HEK293 (cell line): ENCODE data around the gene NMNAT1.

Experiments
- GLIS1 ChIP-seq: fragments of 450-650 bp; formaldehyde crosslinking; IDR thresholded peaks from 2 replicates; pipeline ENCODE4 v1.5.1; 2016; ENCODE audit warnings: missing biosample characterization, missing genetic modification characterization
- KLF1 ChIP-seq: fragments of 450-650 bp; formaldehyde crosslinking; IDR thresholded peaks from 2 replicates; pipeline ENCODE4 v1.5.1; 2016; ENCODE audit warnings: missing biosample characterization, missing genetic modification characterization
- MEIS1 ChIP-seq: sonication (generic); formaldehyde crosslinking; IDR thresholded peaks from 2 replicates; pipeline ENCODE4 v1.8.1; 2022; ENCODE audit warnings: missing genetic modification reagents, mild to moderate bottlenecking, borderline replicate concordance
- SP3 ChIP-seq: fragments of 450-650 bp; formaldehyde crosslinking; IDR thresholded peaks from 2 replicates; pipeline ENCODE4 v1.5.1; 2016; ENCODE audit warnings: missing biosample characterization, missing genetic modification characterization
- TSHZ1 ChIP-seq: fragments of 450-650 bp; formaldehyde crosslinking; IDR thresholded peaks from 2 replicates; pipeline ENCODE4 v1.5.1; 2016; ENCODE audit warnings: missing biosample characterization, missing genetic modification characterization, borderline replicate concordance
- ZNF324 ChIP-seq: fragments of 450-650 bp; formaldehyde crosslinking; IDR thresholded peaks from 2 replicates; pipeline ENCODE4 v1.5.1; 2016; ENCODE audit warnings: missing biosample characterization, missing genetic modification characterization
- ZNF335 ChIP-seq: fragments of 450-650 bp; formaldehyde crosslinking; conservative IDR thresholded peaks from 2 replicates; pipeline ENCODE4 v1.5.1; 2016; ENCODE audit warnings: missing biosample characterization, missing genetic modification characterization
- ZNF416 ChIP-seq: fragments of 450-650 bp; formaldehyde crosslinking; IDR thresholded peaks from 2 replicates; pipeline ENCODE4 v1.5.1; 2016; ENCODE audit warnings: missing biosample characterization, missing genetic modification characterization
- ZNF48 ChIP-seq: fragments of 450-650 bp; formaldehyde crosslinking; IDR thresholded peaks from 2 replicates; pipeline ENCODE4 v1.5.1; 2016; ENCODE audit warnings: missing biosample characterization, missing genetic modification characterization
- ZNF600 ChIP-seq: fragments of 450-650 bp; formaldehyde crosslinking; IDR thresholded peaks from 2 replicates; pipeline ENCODE4 v1.5.1; 2016; ENCODE audit warnings: missing biosample characterization, missing genetic modification characterization
- ZNF610 ChIP-seq: fragments of 450-650 bp; formaldehyde crosslinking; IDR thresholded peaks from 2 replicates; pipeline ENCODE4 v1.5.1; 2016; ENCODE audit warnings: missing biosample characterization, missing genetic modification characterization, borderline replicate concordance
- ZNF692 ChIP-seq: fragments of 450-650 bp; formaldehyde crosslinking; IDR thresholded peaks from 2 replicates; pipeline ENCODE4 v1.5.1; 2016; ENCODE audit warnings: missing biosample characterization, missing genetic modification characterization
- ZNF76 ChIP-seq: fragments of 450-650 bp; formaldehyde crosslinking; IDR thresholded peaks from 2 replicates; pipeline ENCODE4; 2016; ENCODE audit warnings: low read depth, missing biosample characterization, missing genetic modification characterization, borderline replicate concordance
- TF ChIP-seq, protein P1 (sequence below): fragments of 450-650 bp; formaldehyde crosslinking; IDR thresholded peaks from 2 replicates; pipeline ENCODE4 v1.5.1; 2016; ENCODE audit warnings: missing biosample characterization, missing genetic modification characterization, borderline replicate concordance
- TF ChIP-seq, protein P2 (sequence below): fragments of 450-650 bp; formaldehyde crosslinking; IDR thresholded peaks from 2 replicates; pipeline ENCODE4 v1.5.1; 2016; ENCODE audit warnings: missing biosample characterization, missing genetic modification characterization

NMNAT1 gene

GRCh38 chr1:9910423-9911178, 32.7 kb upstream of the NMNAT1 start (continued):
- no peak for TF ChIP-seq MEIS1
- TF ChIP-seq GLIS1 (tag by site-specific recombination), result no peak
- 0 out of 2 replicates have a peak, but pooled peaks have one; percentile 11 for TF ChIP-seq ZNF610 (tag by site-specific recombination)
- TF ChIP-seq ZNF692 (tag by site-specific recombination), result 0 out of 2 replicates have a peak, but pooled peaks have one; percentile 20
- TF ChIP-seq KLF1 (tag by site-specific recombination), result peak; percentile 44; the same call in 1 of the 2 replicates
- no peak for TF ChIP-seq ZNF48 (tag by site-specific recombination)
- peak; percentile 96 for TF ChIP-seq SP3 (tag by site-specific recombination)
- TF ChIP-seq ZNF416 (tag by site-specific recombination), result no peak
- TF ChIP-seq, protein P1, sequence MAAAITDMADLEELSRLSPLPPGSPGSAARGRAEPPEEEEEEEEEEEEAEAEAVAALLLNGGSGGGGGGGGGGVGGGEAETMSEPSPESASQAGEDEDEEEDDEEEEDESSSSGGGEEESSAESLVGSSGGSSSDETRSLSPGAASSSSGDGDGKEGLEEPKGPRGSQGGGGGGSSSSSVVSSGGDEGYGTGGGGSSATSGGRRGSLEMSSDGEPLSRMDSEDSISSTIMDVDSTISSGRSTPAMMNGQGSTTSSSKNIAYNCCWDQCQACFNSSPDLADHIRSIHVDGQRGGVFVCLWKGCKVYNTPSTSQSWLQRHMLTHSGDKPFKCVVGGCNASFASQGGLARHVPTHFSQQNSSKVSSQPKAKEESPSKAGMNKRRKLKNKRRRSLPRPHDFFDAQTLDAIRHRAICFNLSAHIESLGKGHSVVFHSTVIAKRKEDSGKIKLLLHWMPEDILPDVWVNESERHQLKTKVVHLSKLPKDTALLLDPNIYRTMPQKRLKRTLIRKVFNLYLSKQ, result no peak
- TF ChIP-seq ZNF600, result peak; percentile 99
- TF ChIP-seq, protein P2, sequence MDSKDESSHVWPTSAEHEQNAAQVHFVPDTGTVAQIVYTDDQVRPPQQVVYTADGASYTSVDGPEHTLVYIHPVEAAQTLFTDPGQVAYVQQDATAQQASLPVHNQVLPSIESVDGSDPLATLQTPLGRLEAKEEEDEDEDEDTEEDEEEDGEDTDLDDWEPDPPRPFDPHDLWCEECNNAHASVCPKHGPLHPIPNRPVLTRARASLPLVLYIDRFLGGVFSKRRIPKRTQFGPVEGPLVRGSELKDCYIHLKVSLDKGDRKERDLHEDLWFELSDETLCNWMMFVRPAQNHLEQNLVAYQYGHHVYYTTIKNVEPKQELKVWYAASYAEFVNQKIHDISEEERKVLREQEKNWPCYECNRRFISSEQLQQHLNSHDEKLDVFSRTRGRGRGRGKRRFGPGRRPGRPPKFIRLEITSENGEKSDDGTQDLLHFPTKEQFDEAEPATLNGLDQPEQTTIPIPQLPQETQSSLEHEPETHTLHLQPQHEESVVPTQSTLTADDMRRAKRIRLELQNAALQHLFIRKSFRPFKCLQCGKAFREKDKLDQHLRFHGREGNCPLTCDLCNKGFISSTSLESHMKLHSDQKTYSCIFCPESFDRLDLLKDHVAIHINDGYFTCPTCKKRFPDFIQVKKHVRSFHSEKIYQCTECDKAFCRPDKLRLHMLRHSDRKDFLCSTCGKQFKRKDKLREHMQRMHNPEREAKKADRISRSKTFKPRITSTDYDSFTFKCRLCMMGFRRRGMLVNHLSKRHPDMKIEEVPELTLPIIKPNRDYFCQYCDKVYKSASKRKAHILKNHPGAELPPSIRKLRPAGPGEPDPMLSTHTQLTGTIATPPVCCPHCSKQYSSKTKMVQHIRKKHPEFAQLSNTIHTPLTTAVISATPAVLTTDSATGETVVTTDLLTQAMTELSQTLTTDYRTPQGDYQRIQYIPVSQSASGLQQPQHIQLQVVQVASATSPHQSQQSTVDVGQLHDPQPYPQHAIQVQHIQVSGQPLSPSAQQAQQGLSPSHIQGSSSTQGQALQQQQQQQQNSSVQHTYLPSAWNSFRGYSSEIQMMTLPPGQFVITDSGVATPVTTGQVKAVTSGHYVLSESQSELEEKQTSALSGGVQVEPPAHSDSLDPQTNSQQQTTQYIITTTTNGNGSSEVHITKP (tag by site-specific recombination), result peak; percentile 99
- TF ChIP-seq TSHZ1 (tag by site-specific recombination), result no peak
- TF ChIP-seq ZNF324 (tag by site-specific recombination), result 0 out of 2 replicates have a peak, but pooled peaks have one; percentile 16
- TF ChIP-seq ZNF335, result peak; percentile 92
- peak; percentile 62; the same call in 1 of the 2 replicates for TF ChIP-seq ZNF76 (tag by site-specific recombination)
